ENCODE data around the gene HELZ.

DNA sequence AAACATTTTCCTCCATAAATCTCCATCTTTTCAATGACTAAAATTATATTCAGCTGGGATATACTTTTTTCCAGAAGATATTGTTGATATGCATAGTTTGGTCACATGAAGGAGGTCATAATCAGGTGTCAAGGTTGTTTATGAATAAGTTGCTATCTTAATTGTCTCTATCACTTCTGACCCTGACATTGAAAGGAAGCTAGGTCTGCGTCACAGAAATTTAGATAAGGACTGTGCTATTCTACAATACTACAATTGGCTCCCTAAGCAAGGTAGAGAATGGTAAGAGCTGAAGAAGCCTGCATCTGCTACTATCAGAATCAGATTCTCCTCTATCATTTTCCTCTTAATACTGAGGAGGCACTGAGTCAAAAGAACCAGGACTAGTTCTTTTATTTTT, 133.2 kb downstream of the HELZ start:
- TF ChIP-seq CTCF (IDR thresholded peaks at IDR 0.05; ENCODE audit: low read length) = no peak
- no peak for TF ChIP-seq EZH2 (IDR thresholded peaks at IDR 0.05; ENCODE audit: borderline replicate concordance, low read length)

Data from OCI-LY1 (cell line).